NCI-H748 treated with DMSO at 0.1 percent for 48 hours (cell line): ENCODE measurements around the gene CACNA1D.

Source experiments
- DNase-seq: peaks from one replicate; lab custom pipeline; 2025; lab: John Stamatoyannopoulos, UW

CACNA1D gene

GRCh38 chr3:53753518-53754183 is 259.2 kb downstream of the CACNA1D start:
- DNase-seq, result no peak

GRCh38 chr3:53754325-53754724 is 259.9 kb downstream of the CACNA1D start:
- DNase-seq, result no peak

GRCh38 chr3:53758846-53759245 is 264.4 kb downstream of the CACNA1D start:
- no peak for DNase-seq

- no peak for DNase-seq
Observed at GRCh38 chr3:53763353-53763752, 268.9 kb downstream of the CACNA1D start.

GRCh38 chr3:53764026-53764775 is 269.8 kb downstream of the CACNA1D start:
- DNase-seq, result no peak

GRCh38 chr3:53765753-53766152 is 271.3 kb downstream of the CACNA1D start:
- no peak for DNase-seq

GRCh38 chr3:53766706-53767105 is 272.3 kb downstream of the CACNA1D start:
- DNase-seq, result no peak

GRCh38 chr3:53768478-53769459 is 274.4 kb downstream of the CACNA1D start:
- no peak for DNase-seq

- no peak for DNase-seq
Observed at GRCh38 chr3:53772562-53772961, 278.2 kb downstream of the CACNA1D start.

- no peak for DNase-seq
Observed at GRCh38 chr3:53773021-53773436, 278.6 kb downstream of the CACNA1D start.

- no peak for DNase-seq
Observed at GRCh38 chr3:53773611-53774368, 279.4 kb downstream of the CACNA1D start.

GRCh38 chr3:53774414-53774813 is 280.0 kb downstream of the CACNA1D start:
- DNase-seq, result no peak

- DNase-seq, result no peak
Observed at GRCh38 chr3:53775018-53775417, 280.6 kb downstream of the CACNA1D start.

- DNase-seq, result no peak
Observed at GRCh38 chr3:53775834-53776251, 281.4 kb downstream of the CACNA1D start.

- no peak for DNase-seq
Observed at GRCh38 chr3:53776494-53777101, 282.2 kb downstream of the CACNA1D start.

- DNase-seq, result no peak
Observed at GRCh38 chr3:53777468-53777867, 283.1 kb downstream of the CACNA1D start.

GRCh38 chr3:53778153-53778552 is 283.7 kb downstream of the CACNA1D start:
- no peak for DNase-seq

GRCh38 chr3:53780171-53780570 is 285.8 kb downstream of the CACNA1D start:
- no peak for DNase-seq

GRCh38 chr3:53780806-53781205 is 286.4 kb downstream of the CACNA1D start:
- no peak for DNase-seq

GRCh38 chr3:53787016-53787415 is 292.6 kb downstream of the CACNA1D start:
- DNase-seq, result no peak

GRCh38 chr3:53788038-53788437 is 293.6 kb downstream of the CACNA1D start:
- no peak for DNase-seq
